Raji (cell line): Measurements from ENCODE around the gene KLHL29.

ENCODE experiments used
- POLR2A ChIP-seq: IDR thresholded peaks from 2 replicates; pipeline ENCODE4 v1.6.1; 2011; ENCODE audit warnings: low read depth, low read length, control low read depth; ENCODE audit not compliant: insufficient read depth

The KLHL29 gene

DNA sequence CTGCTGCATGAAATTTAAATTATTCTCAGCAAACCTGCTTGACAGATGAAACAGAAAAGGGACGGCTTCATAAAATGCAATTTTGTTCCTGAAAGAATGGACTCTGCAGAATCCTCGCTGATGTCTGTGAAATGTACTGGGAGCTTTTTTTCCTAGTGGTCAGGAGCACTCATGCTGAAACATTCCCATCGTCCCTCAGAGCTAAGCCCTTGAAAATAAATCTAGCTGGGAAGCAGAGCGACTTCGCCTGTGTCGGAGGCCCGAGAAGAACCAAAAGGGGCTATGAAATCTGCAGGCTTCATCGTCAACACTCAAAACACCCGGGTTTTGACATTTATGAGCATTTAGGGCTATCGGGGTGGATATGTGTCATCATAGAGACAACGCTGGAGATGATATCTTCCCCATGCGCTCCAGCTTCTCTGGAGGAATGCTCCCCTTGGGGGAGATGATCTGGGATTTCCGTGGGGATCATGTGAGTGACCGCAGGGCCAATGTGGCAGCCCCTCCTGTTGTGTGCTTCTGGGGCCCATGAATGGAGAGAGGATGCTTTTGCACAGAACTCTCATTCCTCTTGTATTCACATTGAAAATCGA, 182.3 kb downstream of the KLHL29 start:
- no peak for TF ChIP-seq POLR2A

GRCh38 chr2:23568211-23568610, 183.2 kb downstream of the KLHL29 start:
- no peak for TF ChIP-seq POLR2A

DNA sequence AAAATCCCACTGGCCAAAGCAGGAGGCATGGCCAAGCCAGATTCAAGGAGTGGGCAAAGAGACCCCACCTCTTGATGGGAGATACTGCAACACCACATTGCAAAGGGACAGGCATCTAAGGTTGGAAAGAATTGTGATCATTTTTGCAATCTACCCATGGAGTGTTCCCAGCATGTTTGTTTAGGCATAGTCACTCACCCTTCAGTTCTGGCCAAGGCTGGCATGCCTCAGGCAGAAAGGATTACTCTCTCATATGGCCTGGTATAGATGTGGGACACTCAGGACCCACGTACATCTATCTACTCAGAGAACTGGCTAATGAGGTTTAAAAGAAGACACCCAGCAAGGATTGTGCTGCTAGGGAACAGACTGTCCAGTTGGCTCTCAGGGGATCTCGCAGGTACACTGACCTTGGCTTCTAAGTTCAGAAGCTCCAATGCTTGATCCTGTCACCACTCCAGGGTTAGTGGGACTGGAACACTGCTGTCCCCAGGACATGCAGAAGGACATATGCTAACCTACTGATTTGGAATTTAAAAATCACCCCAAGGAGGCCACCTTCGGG, 183.7 kb downstream of the KLHL29 start:
- TF ChIP-seq POLR2A: no peak

GRCh38 chr2:23569761-23570365, 184.9 kb downstream of the KLHL29 start:
- no peak for TF ChIP-seq POLR2A

DNA sequence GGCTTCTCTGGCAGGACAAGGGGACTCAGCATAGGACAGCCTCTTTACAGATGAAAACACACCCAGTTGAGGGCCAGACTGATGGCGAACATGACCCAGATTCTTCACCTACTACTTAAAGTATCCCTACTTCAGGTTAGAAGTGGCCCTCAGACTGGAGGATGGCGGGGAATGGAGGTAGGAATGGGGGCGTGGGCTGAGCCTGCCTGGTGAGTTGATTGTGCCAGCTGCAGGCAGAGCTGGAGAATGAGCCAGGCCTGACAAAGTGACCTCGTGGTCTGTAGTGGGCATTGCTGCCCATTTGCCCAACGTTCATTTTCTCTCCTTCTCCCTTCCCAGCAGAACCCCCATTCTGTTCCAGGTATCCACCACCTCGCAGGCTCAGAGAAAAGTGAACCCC, 186.1 kb downstream of the KLHL29 start:
- no peak for TF ChIP-seq POLR2A

- TF ChIP-seq POLR2A: no peak
These were observed 186.7 kb downstream of the KLHL29 start for GRCh38 chr2:23571527-23572282.

DNA sequence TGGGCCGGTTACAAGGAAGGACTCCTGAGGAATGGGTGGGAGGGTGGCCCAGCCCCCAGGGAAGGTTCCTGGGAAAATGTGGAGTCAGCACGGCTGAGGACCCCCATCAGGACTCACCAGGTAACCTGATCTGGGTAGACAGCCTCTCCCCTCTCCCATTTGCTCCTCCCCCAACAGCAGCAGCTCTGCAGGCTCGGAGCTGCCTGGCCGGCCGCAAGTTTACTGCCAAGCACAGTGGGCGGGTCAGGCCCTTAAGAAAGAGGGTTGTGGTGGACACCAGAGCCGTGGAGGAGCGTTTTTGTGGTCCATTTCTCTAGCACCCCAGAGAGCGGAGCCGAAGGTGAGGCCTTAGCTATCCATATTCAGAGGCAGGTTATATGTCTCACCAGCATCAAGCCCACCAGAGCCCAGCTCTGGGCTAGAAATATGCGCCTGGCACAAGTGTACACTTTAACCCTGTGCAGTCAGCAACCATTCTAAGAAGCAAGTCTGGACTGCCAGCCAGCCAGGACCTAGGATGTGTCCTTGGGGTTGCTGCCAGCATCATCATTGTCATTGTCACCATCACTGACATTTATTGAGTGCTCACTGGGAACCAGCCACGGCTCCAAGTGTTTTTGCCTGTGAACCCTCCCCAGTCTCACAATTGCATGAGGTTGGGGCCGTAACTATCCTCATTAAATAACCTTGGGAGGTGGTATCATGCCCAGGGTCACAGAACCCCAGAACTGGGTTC, 190.1 kb downstream of the KLHL29 start:
- TF ChIP-seq POLR2A: no peak

- TF ChIP-seq POLR2A: no peak
These were observed 194.1 kb downstream of the KLHL29 start for GRCh38 chr2:23578964-23579671.

DNA sequence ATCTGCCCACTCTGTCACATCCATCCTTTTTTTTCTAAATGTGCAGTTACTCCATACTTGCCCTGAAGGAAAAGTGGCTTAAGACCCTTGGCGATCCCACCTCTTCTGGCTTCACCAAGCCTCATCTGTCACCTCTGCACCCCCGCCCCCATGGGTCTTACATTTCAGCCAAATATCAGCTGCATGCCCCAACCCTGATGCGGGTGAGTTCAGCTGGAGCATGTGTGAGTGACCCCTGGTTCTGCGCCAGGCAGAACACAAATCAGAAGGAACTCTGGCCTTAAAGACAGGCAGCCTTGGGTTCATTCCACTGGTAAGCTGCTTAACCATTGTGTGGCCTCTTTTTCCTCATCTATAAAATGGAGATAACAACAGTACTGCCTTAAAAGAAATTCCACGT, 194.7 kb downstream of the KLHL29 start:
- TF ChIP-seq POLR2A: no peak

- no peak for TF ChIP-seq POLR2A
These were observed 198.5 kb downstream of the KLHL29 start for GRCh38 chr2:23583467-23583866.

- no peak for TF ChIP-seq POLR2A
These were observed 199.2 kb downstream of the KLHL29 start for GRCh38 chr2:23584054-23584745.

DNA sequence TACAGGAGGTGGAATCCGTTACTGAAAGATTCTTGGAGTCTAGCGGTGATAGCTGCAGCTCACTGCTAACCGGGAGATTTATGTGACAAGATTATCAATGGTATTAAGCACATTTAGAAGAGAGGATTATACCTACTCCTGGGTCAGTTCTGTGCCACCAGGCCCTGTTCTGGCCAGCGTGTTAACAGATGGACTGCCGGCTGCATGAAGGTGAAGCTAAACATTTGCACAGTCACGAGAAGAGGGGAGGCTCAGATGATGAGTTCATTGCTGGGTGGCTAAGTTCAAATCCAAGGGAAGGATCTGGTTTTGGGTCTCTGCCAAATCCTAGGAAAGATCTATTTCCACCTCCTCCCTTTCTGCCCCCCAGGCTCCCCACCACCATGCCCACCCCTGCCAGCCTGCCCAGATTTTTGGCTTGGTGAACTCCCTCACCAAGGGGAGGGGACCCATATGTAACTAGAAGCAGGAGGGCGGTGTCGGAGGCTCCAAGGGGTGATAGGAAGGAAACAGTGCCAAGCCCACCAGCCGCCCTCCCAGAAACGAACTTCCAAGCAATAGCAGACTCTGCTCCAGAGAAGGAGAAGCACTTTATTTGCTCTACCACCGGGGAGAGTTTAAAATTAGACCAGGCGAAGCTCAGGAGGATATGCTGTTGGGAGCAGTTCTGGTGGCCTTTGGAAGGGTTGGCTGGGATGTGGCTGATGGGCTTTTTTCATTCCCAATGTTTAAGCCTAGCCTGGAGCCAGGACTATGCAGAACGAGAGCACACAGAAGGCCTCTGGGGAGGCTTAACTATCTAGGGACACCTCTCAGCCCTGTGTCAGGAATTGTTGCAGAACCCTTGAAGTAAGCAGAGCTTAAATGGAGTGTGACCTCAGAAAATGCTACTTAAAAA, 200.5 kb downstream of the KLHL29 start:
- no peak for TF ChIP-seq POLR2A

DNA sequence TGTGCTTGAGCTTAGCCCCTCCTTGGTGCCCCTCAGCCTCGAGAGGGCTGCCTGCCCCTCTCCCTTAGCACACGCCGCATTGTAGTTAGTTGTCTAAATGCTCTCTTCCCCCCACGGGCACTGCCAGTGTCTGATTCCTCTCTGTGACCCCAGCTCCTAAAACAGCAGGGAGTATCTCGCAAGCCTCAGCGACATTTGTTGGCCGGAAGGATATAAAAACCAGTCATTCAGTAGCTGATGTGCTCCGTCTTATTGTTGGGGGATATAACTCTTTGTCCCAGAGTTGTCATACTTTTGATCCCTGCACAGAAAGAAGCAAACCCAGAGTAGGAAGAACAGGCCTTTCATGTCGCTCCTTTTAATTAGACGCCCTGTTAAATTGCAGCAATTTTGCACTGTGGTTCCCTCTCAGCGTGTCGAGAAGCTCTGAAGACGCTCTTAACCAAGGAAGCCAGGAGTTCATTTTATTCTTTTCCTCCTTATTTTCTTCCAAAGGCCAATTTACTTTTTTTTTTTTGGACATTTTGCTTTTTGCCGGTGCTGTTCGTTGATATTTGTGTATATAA, 201.8 kb downstream of the KLHL29 start:
- TF ChIP-seq POLR2A: no peak

GRCh38 chr2:23587341-23587880, 202.4 kb downstream of the KLHL29 start:
- TF ChIP-seq POLR2A: no peak
